CD1c-positive myeloid dendritic cell (primary cell): ENCODE measurements around the gene AUTS2.

Source experiments
- DNase-seq: peaks from one replicate; pipeline ENCODE4 v3.0.0-alpha.2; 2016; ENCODE audit errors: extremely low spot score

The AUTS2 gene

GRCh38 chr7:70498232-70498992, 900.1 kb downstream of the AUTS2 start:
- DNase-seq: no peak

GRCh38 chr7:70500261-70500660, 902.0 kb downstream of the AUTS2 start:
- no peak for DNase-seq

GRCh38 chr7:70502117-70502863, 904.0 kb downstream of the AUTS2 start:
- no peak for DNase-seq

GRCh38 chr7:70504254-70504653, 906.0 kb downstream of the AUTS2 start:
- no peak for DNase-seq

GRCh38 chr7:70505468-70505867, 907.2 kb downstream of the AUTS2 start:
- DNase-seq: no peak

GRCh38 chr7:70505886-70506285, 907.6 kb downstream of the AUTS2 start:
- DNase-seq: no peak

GRCh38 chr7:70506434-70506833, 908.2 kb downstream of the AUTS2 start:
- no peak for DNase-seq

GRCh38 chr7:70512144-70512543, 913.9 kb downstream of the AUTS2 start:
- DNase-seq: no peak

- DNase-seq: no peak
Observed at GRCh38 chr7:70512761-70513160, 914.5 kb downstream of the AUTS2 start.

- no peak for DNase-seq
Observed at GRCh38 chr7:70520611-70521010, 922.3 kb downstream of the AUTS2 start.

GRCh38 chr7:70523249-70523988, 925.1 kb downstream of the AUTS2 start:
- no peak for DNase-seq

- DNase-seq: no peak
Observed at GRCh38 chr7:70523989-70524351, 925.7 kb downstream of the AUTS2 start.

- no peak for DNase-seq
Observed at GRCh38 chr7:70525991-70526390, 927.7 kb downstream of the AUTS2 start.

- DNase-seq: no peak
Observed at GRCh38 chr7:70527520-70528115, 929.3 kb downstream of the AUTS2 start.

- DNase-seq: no peak
Observed at GRCh38 chr7:70529436-70529835, 931.2 kb downstream of the AUTS2 start.

GRCh38 chr7:70529914-70530585, 931.8 kb downstream of the AUTS2 start:
- no peak for DNase-seq

GRCh38 chr7:70533614-70534013, 935.3 kb downstream of the AUTS2 start:
- no peak for DNase-seq

- DNase-seq: no peak
Observed at GRCh38 chr7:70539205-70539604, 940.9 kb downstream of the AUTS2 start.

GRCh38 chr7:70539617-70540016, 941.3 kb downstream of the AUTS2 start:
- no peak for DNase-seq

GRCh38 chr7:70540641-70541040, 942.4 kb downstream of the AUTS2 start:
- DNase-seq: no peak

GRCh38 chr7:70542750-70543376, 944.6 kb downstream of the AUTS2 start:
- DNase-seq: no peak
